ENCODE measurements around the gene KRTAP4-7. TPM values are rescaled to one million over a fixed set of nuclear protein-coding genes. Genes with fewer than 3 reads are reported as not detected.
"Not testable (repeated sequence)": the region's sequence is repeated elsewhere in the genome, so short reads cannot be mapped to it uniquely, and the experiment has no call there.

KRTAP4-7 gene
- total and polyA plus RNA-seq, 4 donors: not detected

DNA sequence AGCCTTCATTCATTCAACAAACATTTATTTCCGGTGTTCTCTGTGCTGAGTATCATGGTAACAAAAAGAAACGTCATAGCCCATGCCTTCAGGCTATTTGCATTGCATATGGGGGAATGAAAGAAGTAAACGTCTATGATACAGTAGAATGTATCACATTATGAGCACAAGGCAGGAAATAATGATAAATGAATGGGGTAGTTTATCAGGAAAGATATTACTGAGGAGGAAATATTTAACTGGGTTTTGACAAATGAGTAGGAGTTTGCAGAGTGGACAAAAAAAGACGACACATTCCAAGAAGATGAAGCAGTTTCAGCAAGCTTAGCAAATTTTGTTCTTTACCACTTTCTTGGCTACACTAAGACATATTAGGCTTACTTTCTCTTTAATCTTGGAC, 1.3 kb upstream of the KRTAP4-7 start:
- ATAC-seq (ENCODE audit: insufficient read depth, low FRiP score): no peak
- DNase-seq: no peak
- Histone ChIP-seq H3K4me1 (ENCODE audit: control insufficient read depth in 5 of 5, insufficient read depth in 5 of 5, low read length in 5 of 5) (no peaks in the 10 kb centered on the region), H3K27me3 (ENCODE audit: control insufficient read depth in 3 of 3, insufficient read depth in 3 of 3, low read length in 2 of 3) (no peaks in the 10 kb centered on the region), H3K9me3 (ENCODE audit: control insufficient read depth in 4 of 4, insufficient read depth in 3 of 4, low read length in 3 of 4) (no peaks in the 10 kb centered on the region), H3K4me3 (no peak overlapping the region), H3K36me3 (ENCODE audit: control insufficient read depth in 4 of 4, insufficient read depth in 4 of 4, low read length in 4 of 4) (no peaks in the 10 kb centered on the region), H3K9ac (ENCODE audit: insufficient read depth in 1 of 2, low read length in 2 of 2) (no peak overlapping the region), H3K27ac (ENCODE audit: low read depth in 1 of 2, low read length in 1 of 2) (no peak overlapping the region)
- TF ChIP-seq, protein P1, sequence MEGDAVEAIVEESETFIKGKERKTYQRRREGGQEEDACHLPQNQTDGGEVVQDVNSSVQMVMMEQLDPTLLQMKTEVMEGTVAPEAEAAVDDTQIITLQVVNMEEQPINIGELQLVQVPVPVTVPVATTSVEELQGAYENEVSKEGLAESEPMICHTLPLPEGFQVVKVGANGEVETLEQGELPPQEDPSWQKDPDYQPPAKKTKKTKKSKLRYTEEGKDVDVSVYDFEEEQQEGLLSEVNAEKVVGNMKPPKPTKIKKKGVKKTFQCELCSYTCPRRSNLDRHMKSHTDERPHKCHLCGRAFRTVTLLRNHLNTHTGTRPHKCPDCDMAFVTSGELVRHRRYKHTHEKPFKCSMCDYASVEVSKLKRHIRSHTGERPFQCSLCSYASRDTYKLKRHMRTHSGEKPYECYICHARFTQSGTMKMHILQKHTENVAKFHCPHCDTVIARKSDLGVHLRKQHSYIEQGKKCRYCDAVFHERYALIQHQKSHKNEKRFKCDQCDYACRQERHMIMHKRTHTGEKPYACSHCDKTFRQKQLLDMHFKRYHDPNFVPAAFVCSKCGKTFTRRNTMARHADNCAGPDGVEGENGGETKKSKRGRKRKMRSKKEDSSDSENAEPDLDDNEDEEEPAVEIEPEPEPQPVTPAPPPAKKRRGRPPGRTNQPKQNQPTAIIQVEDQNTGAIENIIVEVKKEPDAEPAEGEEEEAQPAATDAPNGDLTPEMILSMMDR (IDR thresholded peaks at IDR 0.05; ENCODE audit: control extremely low read depth, extremely low read depth): no peak
- 49 to 67% methylated on average over 4 of the region's 4 CpGs for WGBS, 2 donors

DNA sequence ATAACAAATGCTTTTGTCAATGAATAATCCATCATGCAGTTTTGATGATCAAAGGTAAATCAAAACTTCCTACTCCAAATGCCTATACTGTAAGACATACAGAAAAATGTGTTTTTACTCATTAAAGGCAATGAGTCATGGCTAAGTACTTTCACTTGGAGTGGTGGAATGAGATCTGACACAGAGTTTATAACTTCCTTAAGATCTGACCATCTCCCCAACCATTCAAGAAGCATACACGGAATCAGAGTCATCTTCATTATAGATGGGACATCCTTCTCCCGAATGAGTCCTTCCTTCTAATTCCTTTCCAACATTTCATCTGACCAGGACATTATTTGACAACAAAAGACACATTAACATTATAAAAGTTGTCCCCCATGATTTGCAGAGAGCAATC, 523 bp upstream of the KRTAP4-7 start:
- H3K9me3 ChIP-seq (ENCODE audit: control insufficient read depth in 4 of 4, insufficient read depth in 3 of 4, low read length in 3 of 4); DNase-seq; H3K27me3 ChIP-seq (ENCODE audit: control insufficient read depth in 3 of 3, insufficient read depth in 3 of 3, low read length in 2 of 3); H3K4me3 ChIP-seq; H3K27ac ChIP-seq (ENCODE audit: low read depth in 1 of 2, low read length in 1 of 2); ATAC-seq (ENCODE audit: insufficient read depth, low FRiP score); H3K4me1 ChIP-seq (ENCODE audit: control insufficient read depth in 5 of 5, insufficient read depth in 5 of 5, low read length in 5 of 5); H3K9ac ChIP-seq (ENCODE audit: insufficient read depth in 1 of 2, low read length in 2 of 2); H3K36me3 ChIP-seq (ENCODE audit: control insufficient read depth in 4 of 4, insufficient read depth in 4 of 4, low read length in 4 of 4): not testable (repeated sequence)
- WGBS, 2 donors: 69 to 71% methylated on average over 2 of the region's 2 CpGs

- 43 to 63% methylated on average over 4 of the region's 4 CpGs for WGBS, 2 donors
- not testable (repeated sequence) for ATAC-seq (ENCODE audit: insufficient read depth, low FRiP score)
These were observed 4.9 kb downstream of the KRTAP4-7 start for GRCh38 chr17:41088760-41089352.

DNA sequence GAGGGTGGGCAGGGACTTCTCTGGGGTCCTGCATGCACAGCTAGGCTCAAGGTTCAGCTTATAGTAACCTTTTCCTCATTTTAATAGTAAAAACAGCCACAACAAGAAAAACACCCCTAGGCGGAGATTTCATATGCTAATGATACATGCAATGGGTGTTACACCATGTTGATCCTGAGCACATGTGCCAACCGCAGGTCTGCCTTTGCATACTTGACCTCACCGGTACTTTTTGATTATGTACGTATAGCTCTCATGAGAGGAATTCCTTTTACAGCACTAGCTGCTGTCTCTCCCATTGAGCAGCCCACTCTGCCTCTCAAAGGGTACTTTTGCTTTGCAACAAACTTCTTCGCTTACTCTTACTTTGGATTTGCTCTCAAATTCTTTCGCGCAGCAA, 12.1 kb downstream of the KRTAP4-7 start:
- no peaks in the 10 kb centered on the region for H3K27me3 ChIP-seq (ENCODE audit: control insufficient read depth in 3 of 3, insufficient read depth in 3 of 3, low read length in 2 of 3)
- no peak overlapping the region for H3K4me3 ChIP-seq
- 70 to 83% methylated on average over 7 of the region's 7 CpGs for WGBS, 2 donors
- ATAC-seq (ENCODE audit: insufficient read depth, low FRiP score): no peak
- H3K9me3 ChIP-seq (ENCODE audit: control insufficient read depth in 4 of 4, insufficient read depth in 3 of 4, low read length in 3 of 4): no peaks in the 10 kb centered on the region
- no peaks in the 10 kb centered on the region for H3K36me3 ChIP-seq (ENCODE audit: control insufficient read depth in 4 of 4, insufficient read depth in 4 of 4, low read length in 4 of 4)
- no peak overlapping the region for H3K9ac ChIP-seq (ENCODE audit: insufficient read depth in 1 of 2, low read length in 2 of 2)
- no peaks in the 10 kb centered on the region for H3K4me1 ChIP-seq (ENCODE audit: control insufficient read depth in 5 of 5, insufficient read depth in 5 of 5, low read length in 5 of 5)
- TF ChIP-seq, protein P1 (IDR thresholded peaks at IDR 0.05; ENCODE audit: control extremely low read depth, extremely low read depth): no peak
- H3K27ac ChIP-seq (ENCODE audit: low read depth in 1 of 2, low read length in 1 of 2): no peak overlapping the region
- DNase-seq: peak; percentile 28 to 45 (median 40)

More at GRCh38 chr17:41088760-41089352, 4.9 kb downstream of the KRTAP4-7 start:
- H3K9me3 ChIP-seq (ENCODE audit: control insufficient read depth in 4 of 4, insufficient read depth in 3 of 4, low read length in 3 of 4); H3K27me3 ChIP-seq (ENCODE audit: control insufficient read depth in 3 of 3, insufficient read depth in 3 of 3, low read length in 2 of 3); H3K36me3 ChIP-seq (ENCODE audit: control insufficient read depth in 4 of 4, insufficient read depth in 4 of 4, low read length in 4 of 4); H3K4me1 ChIP-seq (ENCODE audit: control insufficient read depth in 5 of 5, insufficient read depth in 5 of 5, low read length in 5 of 5); H3K27ac ChIP-seq (ENCODE audit: low read depth in 1 of 2, low read length in 1 of 2); H3K4me3 ChIP-seq; DNase-seq; H3K9ac ChIP-seq (ENCODE audit: insufficient read depth in 1 of 2, low read length in 2 of 2): not testable (repeated sequence)
